SK-N-SH treated with all-trans-retinoic acid at 6 μM for 48 hours (cell line): Measurements from ENCODE around the gene EXOC4.

Source experiments
- CREB5 ChIP-seq: fragments of 250-450 bp; sonication (Bioruptor Pico); IDR thresholded peaks from 2 replicates; pipeline ENCODE4 v1.5.1; 2020; ENCODE audit warnings: low read depth, mild to moderate bottlenecking, moderate library complexity
- OSR1 ChIP-seq: fragments of 250-450 bp; sonication (Bioruptor Pico); IDR thresholded peaks from 2 replicates; pipeline ENCODE4 v1.8.0; 2022; ENCODE audit warnings: moderate library complexity, mild to moderate bottlenecking, inconsistent platforms
- PATZ1 ChIP-seq: fragments of 250-450 bp; sonication (Bioruptor Pico); IDR thresholded peaks from 2 replicates; pipeline ENCODE4 v1.8.0; 2020; ENCODE audit warnings: mild to moderate bottlenecking, moderate library complexity, borderline replicate concordance
- ZFP3 ChIP-seq: fragments of 250-450 bp; sonication (Bioruptor Pico); IDR thresholded peaks from 2 replicates; pipeline ENCODE4 v1.5.0; 2020; ENCODE audit warnings: mild to moderate bottlenecking, moderate library complexity
- ZNF565 ChIP-seq: fragments of 450-650 bp; formaldehyde crosslinking; conservative IDR thresholded peaks from 2 replicates; pipeline ENCODE4 v1.5.0; 2020; ENCODE audit warnings: low read depth, mild to moderate bottlenecking, moderate library complexity
- ZNF70 ChIP-seq: fragments of 450-650 bp; formaldehyde crosslinking; IDR thresholded peaks from 2 replicates; pipeline ENCODE4 v1.5.0; 2020; ENCODE audit warnings: mild to moderate bottlenecking, moderate library complexity
- ZNF8 ChIP-seq: fragments of 450-650 bp; formaldehyde crosslinking; IDR thresholded peaks from 2 replicates; pipeline ENCODE4 v1.5.0; 2020; ENCODE audit warnings: mild to moderate bottlenecking, moderate library complexity

- TF ChIP-seq ZFP3 (CRISPR knock-in tag), result no peak
- TF ChIP-seq ZNF565 (CRISPR knock-in tag), result no peak
- no peak for TF ChIP-seq CREB5 (CRISPR knock-in tag)
- TF ChIP-seq OSR1 (CRISPR knock-in tag), result no peak
- TF ChIP-seq ZNF70 (CRISPR knock-in tag), result no peak
- TF ChIP-seq PATZ1 (CRISPR knock-in tag), result no peak
- no peak for TF ChIP-seq ZNF8 (CRISPR knock-in tag)
Observed at GRCh38 chr7:134022286-134022911, 769.5 kb downstream of the EXOC4 start.
